HepG2 (cell line): ENCODE data around the gene FGF19.

Experiments used
- CEBPB ChIP-seq: IDR thresholded peaks from 2 replicates; pipeline ENCODE4 v1.6.1; 2011; ENCODE audit warnings: low read depth, low read length, improper control_type of control experiment, borderline replicate concordance
- FOSL2 ChIP-seq: sonication (generic); formaldehyde crosslinking; IDR thresholded peaks from 2 replicates; pipeline ENCODE4 v1.4.0; 2020; ENCODE audit warnings: missing genetic modification reagents
- POLR2A ChIP-seq, 2 experiments: IDR thresholded peaks; 2 replicates each; pipeline ENCODE4 v1.6.1; 2011; ENCODE audit warnings: low read depth in 2 of 2, low read length in 2 of 2, mild to moderate bottlenecking in 1 of 2, moderate library complexity in 1 of 2; ENCODE audit not compliant: insufficient read depth in 1 of 2
- ZNF207 ChIP-seq: fragments of 450-650 bp; IDR thresholded peaks from 2 replicates; pipeline ENCODE4 v1.6.1; 2016; ENCODE audit warnings: antibody characterized with exemption, borderline replicate concordance
- ZNF549 ChIP-seq: sonication (generic); formaldehyde crosslinking; IDR thresholded peaks from 2 replicates; pipeline ENCODE4 v1.5.0; 2020; ENCODE audit warnings: missing genetic modification reagents
- TF ChIP-seq, protein P1 (sequence below): IDR thresholded peaks from 2 replicates; pipeline ENCODE4 v1.4.0; 2020; ENCODE audit warnings: mild to moderate bottlenecking, missing genetic modification reagents
- TF ChIP-seq, protein P2 (sequence below): sonication (generic); formaldehyde crosslinking; IDR thresholded peaks from 2 replicates; pipeline ENCODE4 v1.9.0; 2021; ENCODE audit warnings: missing genetic modification reagents, borderline replicate concordance
- TF ChIP-seq, protein P3 (sequence below): sonication (generic); formaldehyde crosslinking; IDR thresholded peaks from 2 replicates; pipeline ENCODE4 v1.4.0; 2020; ENCODE audit warnings: missing genetic modification reagents

DNA sequence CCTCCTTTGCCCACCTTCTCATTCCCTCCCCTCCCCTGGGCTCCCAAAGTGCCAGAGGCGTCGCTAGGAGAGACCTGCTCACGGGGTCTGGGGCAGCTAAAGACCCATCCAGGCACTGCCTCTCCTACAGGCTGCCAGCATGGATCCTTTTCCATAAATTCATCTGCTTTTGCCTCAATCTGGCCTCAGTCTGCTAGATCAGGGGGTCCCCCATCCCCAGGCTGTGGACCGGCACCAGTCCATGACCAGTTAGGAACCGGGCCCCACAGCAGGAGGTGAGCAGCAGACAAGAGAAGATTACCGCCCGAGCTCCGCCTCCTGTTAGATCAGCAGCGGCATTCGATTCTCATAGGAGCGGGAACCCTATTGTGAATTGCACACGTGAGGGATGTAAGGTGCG is 41.0 kb downstream of the FGF19 start:
- TF ChIP-seq POLR2A (IDR thresholded peaks at IDR 0.05; ENCODE audit: insufficient read depth in 1 of 2, low read depth in 2 of 2, low read length in 2 of 2) (no peak), CEBPB (no peak), FOSL2 (CRISPR knock-in tag) (no peak), ZNF549 (no peak), ZNF207 (no peak)
- TF ChIP-seq, protein P1, sequence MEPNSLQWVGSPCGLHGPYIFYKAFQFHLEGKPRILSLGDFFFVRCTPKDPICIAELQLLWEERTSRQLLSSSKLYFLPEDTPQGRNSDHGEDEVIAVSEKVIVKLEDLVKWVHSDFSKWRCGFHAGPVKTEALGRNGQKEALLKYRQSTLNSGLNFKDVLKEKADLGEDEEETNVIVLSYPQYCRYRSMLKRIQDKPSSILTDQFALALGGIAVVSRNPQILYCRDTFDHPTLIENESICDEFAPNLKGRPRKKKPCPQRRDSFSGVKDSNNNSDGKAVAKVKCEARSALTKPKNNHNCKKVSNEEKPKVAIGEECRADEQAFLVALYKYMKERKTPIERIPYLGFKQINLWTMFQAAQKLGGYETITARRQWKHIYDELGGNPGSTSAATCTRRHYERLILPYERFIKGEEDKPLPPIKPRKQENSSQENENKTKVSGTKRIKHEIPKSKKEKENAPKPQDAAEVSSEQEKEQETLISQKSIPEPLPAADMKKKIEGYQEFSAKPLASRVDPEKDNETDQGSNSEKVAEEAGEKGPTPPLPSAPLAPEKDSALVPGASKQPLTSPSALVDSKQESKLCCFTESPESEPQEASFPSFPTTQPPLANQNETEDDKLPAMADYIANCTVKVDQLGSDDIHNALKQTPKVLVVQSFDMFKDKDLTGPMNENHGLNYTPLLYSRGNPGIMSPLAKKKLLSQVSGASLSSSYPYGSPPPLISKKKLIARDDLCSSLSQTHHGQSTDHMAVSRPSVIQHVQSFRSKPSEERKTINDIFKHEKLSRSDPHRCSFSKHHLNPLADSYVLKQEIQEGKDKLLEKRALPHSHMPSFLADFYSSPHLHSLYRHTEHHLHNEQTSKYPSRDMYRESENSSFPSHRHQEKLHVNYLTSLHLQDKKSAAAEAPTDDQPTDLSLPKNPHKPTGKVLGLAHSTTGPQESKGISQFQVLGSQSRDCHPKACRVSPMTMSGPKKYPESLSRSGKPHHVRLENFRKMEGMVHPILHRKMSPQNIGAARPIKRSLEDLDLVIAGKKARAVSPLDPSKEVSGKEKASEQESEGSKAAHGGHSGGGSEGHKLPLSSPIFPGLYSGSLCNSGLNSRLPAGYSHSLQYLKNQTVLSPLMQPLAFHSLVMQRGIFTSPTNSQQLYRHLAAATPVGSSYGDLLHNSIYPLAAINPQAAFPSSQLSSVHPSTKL (CRISPR knock-in tag), result no peak
- TF ChIP-seq, protein P2, sequence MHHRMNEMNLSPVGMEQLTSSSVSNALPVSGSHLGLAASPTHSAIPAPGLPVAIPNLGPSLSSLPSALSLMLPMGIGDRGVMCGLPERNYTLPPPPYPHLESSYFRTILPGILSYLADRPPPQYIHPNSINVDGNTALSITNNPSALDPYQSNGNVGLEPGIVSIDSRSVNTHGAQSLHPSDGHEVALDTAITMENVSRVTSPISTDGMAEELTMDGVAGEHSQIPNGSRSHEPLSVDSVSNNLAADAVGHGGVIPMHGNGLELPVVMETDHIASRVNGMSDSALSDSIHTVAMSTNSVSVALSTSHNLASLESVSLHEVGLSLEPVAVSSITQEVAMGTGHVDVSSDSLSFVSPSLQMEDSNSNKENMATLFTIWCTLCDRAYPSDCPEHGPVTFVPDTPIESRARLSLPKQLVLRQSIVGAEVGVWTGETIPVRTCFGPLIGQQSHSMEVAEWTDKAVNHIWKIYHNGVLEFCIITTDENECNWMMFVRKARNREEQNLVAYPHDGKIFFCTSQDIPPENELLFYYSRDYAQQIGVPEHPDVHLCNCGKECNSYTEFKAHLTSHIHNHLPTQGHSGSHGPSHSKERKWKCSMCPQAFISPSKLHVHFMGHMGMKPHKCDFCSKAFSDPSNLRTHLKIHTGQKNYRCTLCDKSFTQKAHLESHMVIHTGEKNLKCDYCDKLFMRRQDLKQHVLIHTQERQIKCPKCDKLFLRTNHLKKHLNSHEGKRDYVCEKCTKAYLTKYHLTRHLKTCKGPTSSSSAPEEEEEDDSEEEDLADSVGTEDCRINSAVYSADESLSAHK (CRISPR knock-in tag), result no peak
- TF ChIP-seq, protein P3, sequence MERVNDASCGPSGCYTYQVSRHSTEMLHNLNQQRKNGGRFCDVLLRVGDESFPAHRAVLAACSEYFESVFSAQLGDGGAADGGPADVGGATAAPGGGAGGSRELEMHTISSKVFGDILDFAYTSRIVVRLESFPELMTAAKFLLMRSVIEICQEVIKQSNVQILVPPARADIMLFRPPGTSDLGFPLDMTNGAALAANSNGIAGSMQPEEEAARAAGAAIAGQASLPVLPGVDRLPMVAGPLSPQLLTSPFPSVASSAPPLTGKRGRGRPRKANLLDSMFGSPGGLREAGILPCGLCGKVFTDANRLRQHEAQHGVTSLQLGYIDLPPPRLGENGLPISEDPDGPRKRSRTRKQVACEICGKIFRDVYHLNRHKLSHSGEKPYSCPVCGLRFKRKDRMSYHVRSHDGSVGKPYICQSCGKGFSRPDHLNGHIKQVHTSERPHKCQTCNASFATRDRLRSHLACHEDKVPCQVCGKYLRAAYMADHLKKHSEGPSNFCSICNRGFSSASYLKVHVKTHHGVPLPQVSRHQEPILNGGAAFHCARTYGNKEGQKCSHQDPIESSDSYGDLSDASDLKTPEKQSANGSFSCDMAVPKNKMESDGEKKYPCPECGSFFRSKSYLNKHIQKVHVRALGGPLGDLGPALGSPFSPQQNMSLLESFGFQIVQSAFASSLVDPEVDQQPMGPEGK, result no peak
